ENCODE measurements around the gene RHBDL1. TPM values are rescaled to one million over a fixed set of nuclear protein-coding genes. Genes with fewer than 3 reads are reported as not detected.

Gene RHBDL1
- total RNA-seq, 1 donor from 2014 or later = 1.7 TPM

GRCh38 chr16:714558-715476 is 39.3 kb downstream of the RHBDL1 start, which contains the start of gene METRN:
METRN (plus strand) TSS chr16:715118; CDS start chr16:715290, 172 bp downstream.
- no peak for DNase-seq (ENCODE audit: extremely low spot score in 2 of 2)
- no peak for TF ChIP-seq POLR2A (IDR thresholded peaks at IDR 0.05)
- TF ChIP-seq CTCF (IDR thresholded peaks at IDR 0.05) = no peak
- no peak for TF ChIP-seq POLR2AphosphoS5 (IDR thresholded peaks at IDR 0.05; ENCODE audit: insufficient read depth in 1 of 2, low read depth in 1 of 2)
- H3K27ac ChIP-seq = no peak within 1 kb of the TSS
- peak within 1 kb of the TSS; percentile 58 to 65 for H3K4me3 ChIP-seq
- H3K9me3 ChIP-seq = no peaks in the 10 kb centered on the region
- peaks cover 18% of the 10 kb centered on the region for H3K4me1 ChIP-seq
- intact Hi-C loops (cut with DNase I) = loop anchor here (10.0 kb wide), 1 partner anchor 340 kb away; no protein-coding TSS in a partner anchor
- H3K27me3 ChIP-seq = no peaks in the 10 kb centered on the region
- H3K36me3 ChIP-seq = no peaks in the 10 kb centered on the region

GRCh38 chr16:715477-716199 is 40.2 kb downstream of the RHBDL1 start:
- H3K27ac ChIP-seq = no peak overlapping the region
- H3K27me3 ChIP-seq = no peaks in the 10 kb centered on the region

GRCh38 chr16:716200-716568 is 40.7 kb downstream of the RHBDL1 start:
- peaks cover 27% of the 10 kb centered on the region for H3K4me1 ChIP-seq
- no peak overlapping the region for H3K27ac ChIP-seq
- no peaks in the 10 kb centered on the region for H3K9me3 ChIP-seq
- TF ChIP-seq POLR2A (IDR thresholded peaks at IDR 0.05) (no peak), CTCF (IDR thresholded peaks at IDR 0.05) (no peak), POLR2AphosphoS5 (IDR thresholded peaks at IDR 0.05; ENCODE audit: insufficient read depth in 1 of 2, low read depth in 1 of 2) (no peak)
- H3K36me3 ChIP-seq = no peaks in the 10 kb centered on the region
- no peaks in the 10 kb centered on the region for H3K27me3 ChIP-seq
- peak overlapping the region; percentile 58 to 65 for H3K4me3 ChIP-seq
- DNase-seq (ENCODE audit: extremely low spot score in 2 of 2) = no peak
- intact Hi-C loops (cut with DNase I) = loop anchor here (10.0 kb wide), 1 partner anchor 339 kb away; no protein-coding TSS in a partner anchor

More at GRCh38 chr16:715477-716199, 40.2 kb downstream of the RHBDL1 start:
- Histone ChIP-seq H3K4me1 (peaks cover 26% of the 10 kb centered on the region), H3K4me3 (peak overlapping the region; percentile 58 to 65), H3K36me3 (no peaks in the 10 kb centered on the region), H3K9me3 (no peaks in the 10 kb centered on the region)
- no peak for DNase-seq (ENCODE audit: extremely low spot score in 2 of 2)
- TF ChIP-seq POLR2A (IDR thresholded peaks at IDR 0.05) (no peak), CTCF (IDR thresholded peaks at IDR 0.05) (no peak), POLR2AphosphoS5 (IDR thresholded peaks at IDR 0.05; ENCODE audit: insufficient read depth in 1 of 2, low read depth in 1 of 2) (no peak)
- intact Hi-C loops (cut with DNase I) = loop anchor here (10.0 kb wide), 1 partner anchor 339 kb away; no protein-coding TSS in a partner anchor

GRCh38 chr16:716768-717325 is 41.4 kb downstream of the RHBDL1 start:
- intact Hi-C loops (cut with DNase I) = loop anchor here (10.0 kb wide), 1 partner anchor 338 kb away; no protein-coding TSS in a partner anchor
- no peaks in the 10 kb centered on the region for H3K27me3 ChIP-seq
- H3K4me1 ChIP-seq = peaks cover 32% of the 10 kb centered on the region
- no peak for DNase-seq (ENCODE audit: extremely low spot score in 2 of 2)
- no peak overlapping the region for H3K4me3 ChIP-seq
- no peak for TF ChIP-seq POLR2A (IDR thresholded peaks at IDR 0.05)
- no peak for TF ChIP-seq POLR2AphosphoS5 (IDR thresholded peaks at IDR 0.05; ENCODE audit: insufficient read depth in 1 of 2, low read depth in 1 of 2)
- TF ChIP-seq CTCF (IDR thresholded peaks at IDR 0.05) = no peak
- no peaks in the 10 kb centered on the region for H3K36me3 ChIP-seq
- H3K27ac ChIP-seq = no peak overlapping the region
- H3K9me3 ChIP-seq = no peaks in the 10 kb centered on the region

All from vagina (tissue), 2 donors.